T follicular helper cell (primary cell): Measurements from ENCODE around the gene CTNS.

Experiments used
- DNase-seq: peaks from one replicate; pipeline ENCODE4 v3.0.0-alpha.2; 2020; ENCODE audit warnings: low read depth

Gene CTNS

GRCh38 chr17:3658784-3659449 is 22.4 kb downstream of the CTNS start:
- DNase-seq = no peak

- no peak for DNase-seq
These were observed 23.1 kb downstream of the CTNS start for GRCh38 chr17:3659541-3660111.

GRCh38 chr17:3660311-3660891 is 23.8 kb downstream of the CTNS start:
- DNase-seq = no peak

DNA sequence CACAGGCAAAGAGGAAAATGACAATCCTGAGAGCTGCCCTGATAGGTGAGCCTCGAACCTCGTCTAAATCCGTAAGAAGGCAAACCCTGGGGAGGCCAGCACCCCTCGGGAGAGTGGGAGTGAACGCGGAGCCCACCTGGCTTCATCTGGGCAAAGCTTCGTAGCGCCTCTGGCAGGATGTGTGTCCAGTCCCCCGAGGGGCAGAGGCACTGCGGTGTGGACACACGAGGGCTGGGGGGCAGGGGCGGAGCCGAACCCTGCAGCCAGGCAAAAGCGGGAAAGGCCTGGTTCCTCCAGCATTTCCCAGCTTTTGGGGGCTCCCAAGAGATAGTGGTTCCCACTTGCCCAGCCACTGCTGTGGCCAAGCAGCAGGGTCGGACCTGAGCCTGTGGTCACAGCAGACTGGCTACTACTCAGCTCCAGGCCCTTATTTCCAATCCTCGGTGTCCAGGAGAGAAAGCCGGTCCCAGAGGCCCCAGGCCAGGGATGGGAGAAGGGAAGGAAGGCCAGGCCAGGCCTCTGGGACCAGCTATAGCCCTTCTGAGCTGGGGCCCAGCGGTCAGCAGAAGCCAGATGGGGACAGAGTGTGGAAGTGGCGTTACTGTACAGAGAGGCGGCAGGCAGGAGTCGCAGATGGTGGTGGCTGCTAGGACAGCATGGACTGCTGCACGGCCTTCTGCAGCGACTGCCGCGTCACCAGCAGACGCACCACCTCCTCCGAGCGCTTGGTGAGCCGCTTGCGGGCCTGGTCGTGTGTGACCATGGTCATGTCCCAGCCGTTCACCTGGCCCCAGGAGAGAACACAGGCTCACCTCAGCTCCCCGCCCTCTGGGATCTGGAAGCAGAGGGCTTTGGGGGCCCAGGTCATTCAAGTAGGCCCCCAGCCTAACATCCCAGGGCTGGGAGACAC is 26.8 kb downstream of the CTNS start:
- no peak for DNase-seq

DNA sequence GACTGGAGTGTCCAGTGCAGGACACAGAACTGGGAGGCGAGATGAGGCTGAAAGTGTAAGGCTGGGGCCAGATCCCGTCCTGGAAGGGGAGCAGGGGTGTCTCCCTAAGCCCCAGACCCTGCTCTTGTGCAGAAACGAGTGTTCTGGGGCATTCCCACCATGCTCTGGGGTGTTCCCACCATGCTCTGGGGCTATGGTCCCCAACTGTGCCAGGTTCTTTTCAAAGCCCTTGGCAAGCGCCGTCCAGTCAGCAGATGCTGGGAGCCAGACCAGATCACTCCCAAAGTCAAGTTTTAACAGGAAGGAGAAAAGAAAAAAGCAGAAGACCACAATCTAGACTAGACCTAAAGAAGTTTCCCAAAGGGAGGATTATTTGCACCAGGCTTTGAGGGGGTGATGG is 29.3 kb downstream of the CTNS start:
- DNase-seq = no peak

DNA sequence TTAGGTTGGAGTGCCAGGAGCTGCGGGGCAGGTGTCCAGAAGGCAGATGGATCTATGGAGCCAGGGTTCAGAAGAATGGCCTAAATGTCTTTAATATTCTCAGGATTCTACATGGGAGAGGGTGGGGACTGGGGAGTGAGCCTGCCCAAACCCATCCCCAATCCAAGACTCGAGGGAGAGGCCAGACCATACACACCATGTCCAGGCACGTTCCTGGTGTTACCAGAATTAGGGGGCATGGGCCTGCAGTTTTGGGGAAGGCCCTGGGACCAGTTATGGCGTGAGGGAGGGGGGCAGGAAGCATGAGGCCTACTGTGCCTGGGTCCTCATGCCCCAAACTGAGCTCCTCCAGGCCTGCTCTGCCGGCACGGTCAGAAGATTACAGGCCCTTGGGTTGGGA is 30.0 kb downstream of the CTNS start:
- no peak for DNase-seq

GRCh38 chr17:3667366-3668278 is 31.1 kb downstream of the CTNS start:
- no peak for DNase-seq

DNA sequence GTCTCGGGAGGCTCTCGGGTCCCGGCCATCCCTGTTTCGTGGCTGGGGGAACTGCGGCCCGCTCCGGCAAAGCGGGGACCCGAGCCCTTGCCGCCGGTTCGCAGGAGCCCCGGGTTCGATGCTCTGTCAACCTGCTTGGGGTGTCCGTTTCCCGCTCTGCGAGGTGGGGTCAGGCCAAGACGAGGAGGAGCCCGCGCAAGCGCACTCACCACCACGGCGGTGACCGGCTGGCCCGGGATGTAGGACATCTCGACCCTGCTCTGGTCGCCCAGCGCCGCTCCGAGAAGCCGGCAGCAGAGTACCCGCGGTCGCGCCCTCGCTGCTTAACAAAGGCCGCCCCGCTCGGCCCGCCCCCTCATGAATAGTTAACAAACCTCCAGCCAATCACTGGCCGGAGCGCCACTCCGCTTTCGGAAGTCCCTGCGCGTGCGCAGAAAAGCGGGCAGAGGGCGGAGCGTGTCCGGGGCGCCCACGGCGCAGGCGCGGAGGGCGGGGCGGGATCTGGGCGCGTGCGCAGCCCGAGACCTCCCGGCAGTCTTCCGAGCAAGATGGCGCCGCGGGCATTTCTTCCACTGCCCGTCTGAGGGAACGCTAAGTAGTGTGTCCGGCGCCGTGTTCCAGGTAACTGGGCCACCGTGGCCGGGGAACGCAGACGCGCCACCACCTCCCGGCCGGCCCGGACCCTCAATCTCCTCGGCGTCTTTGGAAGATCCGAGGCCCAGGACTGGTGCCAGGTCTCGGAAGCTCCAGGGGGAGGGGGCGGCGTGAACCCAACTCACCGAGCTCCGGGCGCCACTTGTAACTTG is 31.9 kb downstream of the CTNS start, which contains the start of the genes EMC6 and TAX1BP3:
TSS of gene EMC6 (plus strand) at position 534 of the 806 bp plus-strand sequence. CDS start 335 bp downstream, outside the sequence.
TSS of gene TAX1BP3 (minus strand) at position 300 of the 806 bp plus-strand sequence. CDS start at position 248, 52 bp downstream.
- peak; percentile 98 for DNase-seq

DNA sequence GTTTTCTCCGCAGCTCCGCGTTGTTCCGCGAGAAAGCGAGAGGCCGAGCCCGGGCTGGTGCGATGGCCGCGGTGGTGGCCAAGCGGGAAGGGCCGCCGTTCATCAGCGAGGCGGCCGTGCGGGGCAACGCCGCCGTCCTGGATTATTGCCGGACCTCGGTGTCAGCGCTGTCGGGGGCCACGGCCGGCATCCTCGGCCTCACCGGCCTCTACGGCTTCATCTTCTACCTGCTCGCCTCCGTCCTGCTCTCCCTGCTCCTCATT is 32.5 kb downstream of the CTNS start:
- DNase-seq = no peak

GRCh38 chr17:3669548-3669947 is 33.0 kb downstream of the CTNS start:
- no peak for DNase-seq

DNA sequence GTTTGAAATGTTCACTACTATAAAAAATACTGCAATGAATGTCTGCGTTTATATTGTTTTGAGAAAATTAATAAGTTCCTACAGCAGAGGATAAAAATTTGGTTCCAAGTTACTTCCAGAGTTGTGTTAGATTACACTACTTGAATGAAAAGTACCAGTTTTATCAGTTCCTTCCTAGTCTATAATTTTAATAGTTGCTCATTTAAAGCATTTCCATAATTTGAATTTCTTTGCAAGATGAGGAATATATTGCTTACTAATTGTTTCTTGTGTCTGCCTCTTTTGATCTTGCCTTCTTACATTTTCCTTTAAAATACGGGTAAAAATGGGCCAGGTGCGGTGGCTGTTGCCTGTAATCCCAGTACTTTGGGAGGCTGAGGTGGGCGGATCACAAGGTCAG is 36.0 kb downstream of the CTNS start:
- no peak for DNase-seq

GRCh38 chr17:3675886-3676285 is 39.3 kb downstream of the CTNS start:
- no peak for DNase-seq

- DNase-seq = no peak
These were observed 41.7 kb downstream of the CTNS start for GRCh38 chr17:3678095-3678820.

DNA sequence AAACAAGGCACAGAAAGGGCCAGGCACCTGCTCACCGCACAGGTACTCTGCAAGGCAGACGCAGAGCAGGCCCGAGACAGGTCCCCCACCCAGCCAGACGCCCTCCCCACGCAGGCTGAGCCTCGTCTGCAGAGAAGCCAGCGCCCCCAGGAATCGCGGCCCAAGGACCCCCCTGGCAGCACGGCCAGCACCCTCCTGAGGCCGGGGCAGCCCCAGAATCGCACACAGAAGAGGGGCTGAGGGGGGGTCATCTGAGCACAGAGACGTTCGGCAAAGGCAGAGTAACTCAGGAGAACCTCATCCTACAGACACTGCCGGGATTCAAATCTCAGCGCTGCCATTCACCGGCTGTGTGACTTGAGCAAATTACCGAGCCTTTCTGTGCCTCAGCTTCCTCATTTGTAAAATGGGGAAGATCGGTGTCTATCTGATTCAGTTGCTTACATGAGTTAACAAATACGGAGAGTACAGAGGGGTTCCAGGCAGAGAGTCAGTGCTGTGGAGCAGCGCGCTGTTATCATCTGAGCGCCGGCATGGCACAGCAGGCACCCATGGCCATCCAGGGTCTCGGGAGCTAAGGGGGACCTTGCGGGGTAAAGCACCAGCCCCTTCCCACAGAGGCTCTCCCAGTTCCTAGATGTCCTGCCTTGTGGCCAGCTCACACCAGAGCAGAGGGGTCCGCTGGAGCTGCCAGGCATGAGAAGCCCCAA is 42.4 kb downstream of the CTNS start:
- DNase-seq = no peak

- no peak for DNase-seq
These were observed 43.1 kb downstream of the CTNS start for GRCh38 chr17:3679531-3680126.

DNA sequence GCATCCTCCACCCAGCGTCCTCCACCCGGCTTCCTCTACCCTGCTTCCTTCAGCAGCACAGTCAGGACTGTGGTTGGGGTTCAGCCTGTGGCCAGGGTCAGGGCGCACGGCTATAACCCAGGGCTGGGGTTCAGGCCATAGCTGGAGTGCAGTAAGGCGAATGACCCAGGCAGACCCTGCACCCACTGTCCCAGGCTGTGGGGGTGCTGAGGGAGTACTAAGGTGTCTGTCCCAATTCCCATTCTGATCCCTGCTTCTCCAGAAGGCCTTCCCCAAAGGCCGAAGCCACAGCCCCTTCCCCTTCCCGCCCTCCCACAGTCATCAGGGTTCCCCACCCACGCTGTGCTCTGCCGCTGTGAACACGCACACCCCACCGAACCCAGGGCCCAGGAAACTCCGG is 44.5 kb downstream of the CTNS start:
- DNase-seq = no peak

DNA sequence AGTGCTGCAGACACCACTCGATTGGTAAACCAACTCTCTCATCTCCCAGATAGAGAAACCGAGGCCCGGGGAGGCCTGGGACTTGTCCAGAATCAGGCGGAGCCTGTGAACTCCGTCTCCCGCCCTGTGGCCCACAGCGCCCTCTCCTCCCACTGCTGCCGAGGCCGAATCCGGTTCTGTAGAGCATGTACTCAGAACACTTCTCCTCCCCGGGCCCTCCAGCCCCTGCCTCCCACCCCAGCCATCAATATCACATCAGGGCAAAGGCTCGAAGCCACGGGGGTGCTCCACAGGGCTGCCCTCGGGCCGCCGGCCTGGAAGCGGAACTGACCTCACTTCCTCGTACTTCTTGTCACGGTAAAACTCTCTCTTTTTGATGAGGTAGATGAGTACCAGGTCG is 45.0 kb downstream of the CTNS start:
- no peak for DNase-seq

DNA sequence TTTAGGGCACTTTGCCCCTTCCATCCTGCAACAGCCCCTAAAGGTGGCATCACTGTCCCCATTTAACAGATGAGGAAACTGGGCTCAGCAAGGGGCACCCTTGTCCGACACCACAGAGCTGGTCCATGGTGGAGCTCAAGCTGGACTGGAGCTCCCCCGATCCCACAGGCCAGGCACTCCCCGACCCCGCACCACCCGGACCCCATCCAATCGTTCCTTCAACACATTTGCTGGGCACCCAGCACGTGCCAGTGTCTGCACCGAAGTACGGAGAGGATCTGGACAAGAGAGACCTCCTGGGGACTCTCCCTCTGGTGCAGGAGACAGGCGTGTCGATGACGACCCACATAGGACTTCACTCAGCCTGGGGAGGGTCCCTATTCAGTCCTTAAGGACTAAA is 45.5 kb downstream of the CTNS start:
- no peak for DNase-seq

GRCh38 chr17:3683054-3683511 is 46.5 kb downstream of the CTNS start:
- peak; percentile 33 for DNase-seq
